ENCODE measurements around the gene DNAJC11.

DNAJC11 gene

GRCh38 chr1:6625584-6626149 lies 75.9 kb downstream of the DNAJC11 start:
- no peaks in the 10 kb centered on the region for H3K9me3 ChIP-seq (ENCODE audit: control insufficient read depth, low read length)

GRCh38 chr1:6624710-6625583 lies 76.7 kb downstream of the DNAJC11 start, which contains the start of gene THAP3:
Gene THAP3 (plus strand): TSS chr1:6624868. CDS start chr1:6625219, 351 bp downstream.
- 1% methylated on average over 54 of the region's 73 CpGs for WGBS
- Histone ChIP-seq H3K14ac (ENCODE audit: low read length in 2 of 2) (peak within 1 kb of the TSS in 1 of 2 experiments; percentile 90), H4K8ac (ENCODE audit: low read length) (peak within 1 kb of the TSS; percentile 64), H3K4me2 (ENCODE audit: low read length, poor library complexity, severe bottlenecking) (peak within 1 kb of the TSS; percentile 85), H3K9me3 (ENCODE audit: control insufficient read depth, low read length) (no peaks in the 10 kb centered on the region), H2AK5ac (ENCODE audit: low read length, severe bottlenecking) (no peak within 1 kb of the TSS), H2BK120ac (ENCODE audit: low read depth, low read length) (peak within 1 kb of the TSS; percentile 35), H3K36me3 (ENCODE audit: control insufficient read depth in 1 of 2, insufficient read depth in 2 of 2, low read depth in 1 of 2, low read length in 2 of 2) (peaks cover 68 to 72% of the 10 kb centered on the region in 2 experiments), H3K9ac (ENCODE audit: low read length) (peak within 1 kb of the TSS; percentile 91), H3K18ac (ENCODE audit: low read depth in 1 of 2, low read length in 2 of 2) (peak within 1 kb of the TSS; percentile 38 to 83), H3K4me1 (ENCODE audit: control insufficient read depth, insufficient read depth, low read depth, low read length) (peaks cover 16% of the 10 kb centered on the region), H2AFZ (ENCODE audit: low read depth, low read length) (peak within 1 kb of the TSS; percentile 79), H3K23ac (ENCODE audit: low read length in 2 of 2) (peak within 1 kb of the TSS in 1 of 2 experiments; percentile 91), H3K4me3 (ENCODE audit: insufficient read depth in 1 of 2, low read depth in 1 of 2, low read length in 2 of 2) (peak within 1 kb of the TSS; percentile 78 to 88), H2BK12ac (ENCODE audit: low read length in 2 of 2) (no peak within 1 kb of the TSS), H2BK15ac (ENCODE audit: low read depth, poor library complexity, severe bottlenecking) (peak within 1 kb of the TSS; percentile 30), H3K79me1 (replicated peaks; ENCODE audit: low read length, poor library complexity, severe bottlenecking) (peaks cover 43% of the 10 kb centered on the region), H3K27ac (ENCODE audit: low read length, poor library complexity, severe bottlenecking) (peak within 1 kb of the TSS; percentile 35), H3K4ac (ENCODE audit: low read depth in 1 of 2, low read length in 2 of 2) (peak within 1 kb of the TSS; percentile 25 to 63), H2BK5ac (ENCODE audit: low read depth, low read length, poor library complexity, severe bottlenecking) (no peak within 1 kb of the TSS), H3K27me3 (ENCODE audit: control insufficient read depth in 1 of 2, insufficient read depth in 1 of 2, low read length in 2 of 2) (no peaks in the 10 kb centered on the region), H4K91ac (ENCODE audit: low read length) (peak within 1 kb of the TSS; percentile 20)
- DNase-seq: peak; percentile 87

More at GRCh38 chr1:6625584-6626149, 75.9 kb downstream of the DNAJC11 start:
- H3K79me1 ChIP-seq (replicated peaks; ENCODE audit: low read length, poor library complexity, severe bottlenecking): peaks cover 42% of the 10 kb centered on the region
- peak overlapping the region; percentile 25 to 63 for H3K4ac ChIP-seq (ENCODE audit: low read depth in 1 of 2, low read length in 2 of 2)
- H3K4me1 ChIP-seq (ENCODE audit: control insufficient read depth, insufficient read depth, low read depth, low read length): peaks cover 16% of the 10 kb centered on the region
- peak overlapping the region; percentile 79 for H2AFZ ChIP-seq (ENCODE audit: low read depth, low read length)
- no peaks in the 10 kb centered on the region for H3K27me3 ChIP-seq (ENCODE audit: control insufficient read depth in 1 of 2, insufficient read depth in 1 of 2, low read length in 2 of 2)
- H3K14ac ChIP-seq (ENCODE audit: low read length in 2 of 2): peak overlapping the region in 1 of 2 experiments; percentile 90
- H2BK5ac ChIP-seq (ENCODE audit: low read depth, low read length, poor library complexity, severe bottlenecking): no peak overlapping the region
- H2BK12ac ChIP-seq (ENCODE audit: low read length in 2 of 2): no peak overlapping the region
- 19% methylated on average over 32 of the region's 32 CpGs for WGBS
- H2BK15ac ChIP-seq (ENCODE audit: low read depth, poor library complexity, severe bottlenecking): no peak overlapping the region
- peak overlapping the region; percentile 64 for H4K8ac ChIP-seq (ENCODE audit: low read length)
- peak overlapping the region in 1 of 2 experiments; percentile 91 for H3K23ac ChIP-seq (ENCODE audit: low read length in 2 of 2)
- H3K18ac ChIP-seq (ENCODE audit: low read depth in 1 of 2, low read length in 2 of 2): peak overlapping the region in 1 of 2 experiments; percentile 83
- peak overlapping the region; percentile 91 for H3K9ac ChIP-seq (ENCODE audit: low read length)
- peak overlapping the region; percentile 20 for H4K91ac ChIP-seq (ENCODE audit: low read length)
- H3K4me3 ChIP-seq (ENCODE audit: insufficient read depth in 1 of 2, low read depth in 1 of 2, low read length in 2 of 2): peak overlapping the region; percentile 78 to 88
- H3K27ac ChIP-seq (ENCODE audit: low read length, poor library complexity, severe bottlenecking): no peak overlapping the region
- peaks cover 69 to 72% of the 10 kb centered on the region in 2 experiments for H3K36me3 ChIP-seq (ENCODE audit: control insufficient read depth in 1 of 2, insufficient read depth in 2 of 2, low read depth in 1 of 2, low read length in 2 of 2)
- no peak overlapping the region for H2AK5ac ChIP-seq (ENCODE audit: low read length, severe bottlenecking)
- peak overlapping the region; percentile 82 for H3K4me2 ChIP-seq (ENCODE audit: low read length, poor library complexity, severe bottlenecking)
- peak overlapping the region; percentile 35 for H2BK120ac ChIP-seq (ENCODE audit: low read depth, low read length)
- DNase-seq: peak; percentile 59

- Histone ChIP-seq H2BK120ac (ENCODE audit: low read depth, low read length) (no peak overlapping the region), H2BK15ac (ENCODE audit: low read depth, poor library complexity, severe bottlenecking) (no peak overlapping the region), H4K8ac (ENCODE audit: low read length) (no peak overlapping the region), H3K4ac (ENCODE audit: low read depth in 1 of 2, low read length in 2 of 2) (no peak overlapping the region), H3K18ac (ENCODE audit: low read depth in 1 of 2, low read length in 2 of 2) (no peak overlapping the region), H3K27ac (ENCODE audit: low read length, poor library complexity, severe bottlenecking) (no peak overlapping the region), H3K27me3 (ENCODE audit: control insufficient read depth in 1 of 2, insufficient read depth in 1 of 2, low read length in 2 of 2) (no peaks in the 10 kb centered on the region), H3K9ac (ENCODE audit: low read length) (peak overlapping the region; percentile 17), H2AK5ac (ENCODE audit: low read length, severe bottlenecking) (no peak overlapping the region), H4K91ac (ENCODE audit: low read length) (no peak overlapping the region), H3K4me1 (ENCODE audit: control insufficient read depth, insufficient read depth, low read depth, low read length) (peaks cover 16% of the 10 kb centered on the region), H3K4me2 (ENCODE audit: low read length, poor library complexity, severe bottlenecking) (no peak overlapping the region), H3K4me3 (ENCODE audit: insufficient read depth in 1 of 2, low read depth in 1 of 2, low read length in 2 of 2) (no peak overlapping the region), H2AFZ (ENCODE audit: low read depth, low read length) (no peak overlapping the region), H3K14ac (ENCODE audit: low read length in 2 of 2) (no peak overlapping the region), H2BK12ac (ENCODE audit: low read length in 2 of 2) (no peak overlapping the region), H3K23ac (ENCODE audit: low read length in 2 of 2) (no peak overlapping the region), H2BK5ac (ENCODE audit: low read depth, low read length, poor library complexity, severe bottlenecking) (no peak overlapping the region), H3K36me3 (ENCODE audit: control insufficient read depth in 1 of 2, insufficient read depth in 2 of 2, low read depth in 1 of 2, low read length in 2 of 2) (peaks cover 64 to 68% of the 10 kb centered on the region in 2 experiments), H3K79me1 (replicated peaks; ENCODE audit: low read length, poor library complexity, severe bottlenecking) (peaks cover 39% of the 10 kb centered on the region), H3K9me3 (ENCODE audit: control insufficient read depth, low read length) (no peaks in the 10 kb centered on the region)
- no peak for DNase-seq
- WGBS: 89% methylated on average over 14 of the region's 14 CpGs
These were observed 78.2 kb downstream of the DNAJC11 start for GRCh38 chr1:6623269-6623965.
